HG03378 (cell line): ENCODE results near the gene ERN1.
A peak's percentile ranks its signal among the peaks of the same experiment; 100 is the strongest.

Source experiments
- ATAC-seq: cut with Tn5 transposase; IDR thresholded peaks from one replicate; pipeline ENCODE4 v1.9.1; 2021; ENCODE audit warnings: mild to moderate bottlenecking, moderate library complexity; ENCODE audit not compliant: unreplicated experiment

ERN1 gene

DNA sequence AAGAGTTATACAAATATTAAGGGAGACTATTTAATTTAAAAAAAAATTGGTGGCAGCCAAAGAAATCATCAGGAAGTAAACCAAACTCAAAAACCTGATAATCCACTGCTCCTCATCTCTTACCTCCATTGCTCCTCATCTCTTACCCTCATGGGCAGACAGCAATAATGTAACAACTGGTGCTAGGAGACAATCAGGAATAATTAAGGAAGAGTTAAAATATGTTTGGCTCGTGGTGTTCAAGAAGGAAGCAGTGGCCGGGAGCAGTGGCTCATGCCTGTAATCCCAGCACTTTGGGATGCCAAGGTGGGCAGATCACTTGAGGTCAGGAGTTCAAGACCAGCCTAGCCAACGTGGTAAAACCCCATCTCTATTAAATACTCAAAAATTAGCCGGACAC is 18.1 kb downstream of the ERN1 start:
- no peak for ATAC-seq

DNA sequence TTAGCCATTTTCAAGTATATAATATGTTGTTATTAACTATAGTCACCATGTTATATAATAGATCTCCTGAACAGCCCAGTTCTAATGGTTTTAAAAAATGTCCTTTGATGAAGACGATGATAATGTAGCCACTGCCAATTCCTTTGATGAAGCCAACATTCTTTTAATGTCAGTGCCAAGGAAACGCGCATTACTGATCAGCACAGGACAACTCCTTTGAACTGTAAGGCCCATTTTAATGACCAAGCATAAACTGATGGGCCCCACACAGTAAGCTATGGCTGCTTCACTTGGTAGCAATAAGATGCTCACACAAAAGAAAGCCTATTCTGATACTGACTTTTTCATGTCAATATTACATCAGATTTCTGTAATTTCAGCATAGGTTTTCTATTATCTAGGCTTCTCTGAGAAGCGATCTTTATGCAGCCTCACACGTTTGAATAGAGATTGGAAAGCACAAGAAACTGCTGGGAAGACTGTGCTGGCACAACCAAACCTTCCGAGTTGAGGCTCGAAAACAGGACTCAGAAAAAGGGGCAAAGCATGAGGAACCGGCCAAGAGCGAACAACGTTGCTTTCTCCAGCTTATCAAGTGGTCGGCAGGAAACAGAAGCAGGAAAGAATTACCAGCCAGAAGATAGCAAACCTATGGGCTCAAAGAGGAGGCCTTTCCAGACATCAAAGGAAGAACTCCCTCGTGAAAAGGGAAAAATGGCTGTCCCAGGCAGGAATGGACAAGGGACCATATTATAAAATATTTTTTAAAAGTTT is 19.4 kb downstream of the ERN1 start:
- no peak for ATAC-seq

DNA sequence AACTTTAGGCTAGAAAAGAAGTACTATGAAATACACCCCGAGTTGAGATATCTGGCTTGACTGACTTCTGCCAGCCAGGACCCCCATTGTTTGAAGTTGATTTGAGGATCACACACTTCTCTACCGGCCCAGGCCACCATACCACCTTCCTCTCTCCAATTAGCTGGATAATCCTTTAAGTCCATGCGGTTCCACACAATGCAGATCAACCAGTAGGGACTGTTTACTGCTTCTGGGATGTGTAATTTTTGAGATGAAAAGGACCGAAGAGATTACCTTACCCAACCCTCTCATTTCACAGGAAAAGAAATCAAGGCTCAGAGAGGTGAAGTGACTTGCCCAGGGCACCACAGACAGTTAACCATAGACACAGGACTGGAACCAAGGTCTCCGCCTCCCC is 20.5 kb downstream of the ERN1 start:
- ATAC-seq, result no peak

DNA sequence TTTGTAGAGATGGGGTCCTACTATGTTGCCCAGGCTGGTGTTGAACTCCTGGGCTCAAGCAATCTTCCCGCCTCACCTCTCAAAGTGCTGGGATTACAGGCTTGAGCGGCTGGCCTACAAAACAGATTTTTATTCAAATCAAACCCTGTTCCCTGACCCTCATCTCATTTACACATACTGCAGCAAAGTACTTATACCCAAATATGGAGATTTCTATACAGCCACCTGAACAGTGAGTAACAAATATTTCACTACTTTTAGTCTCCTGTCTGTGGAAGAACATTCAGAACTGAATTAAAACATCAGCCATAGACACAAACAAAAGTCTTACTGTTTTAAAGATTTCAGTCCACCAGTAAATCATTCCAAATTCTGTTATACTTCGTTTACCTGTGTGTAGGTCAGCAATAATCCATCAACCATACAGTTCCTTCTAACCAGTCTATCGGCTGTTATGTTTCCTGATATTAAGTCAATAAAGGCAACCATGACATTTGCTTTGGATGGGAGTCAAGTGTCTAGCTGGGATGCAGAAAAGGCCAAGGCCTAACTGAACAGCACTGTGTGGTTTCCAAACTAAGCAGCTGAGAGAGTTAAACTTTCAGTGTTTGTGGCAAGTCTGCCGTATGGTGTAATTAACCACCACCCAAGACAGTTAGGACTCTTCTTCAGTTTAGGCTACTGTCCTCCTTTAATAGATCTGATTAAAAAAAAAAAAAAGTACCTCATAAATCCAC is 22.3 kb downstream of the ERN1 start:
- no peak for ATAC-seq

- ATAC-seq, result no peak
Measured at GRCh38 chr17:64106918-64107317, 23.0 kb downstream of the ERN1 start.

GRCh38 chr17:64103391-64104364 is 26.3 kb downstream of the ERN1 start:
- ATAC-seq, result no peak

GRCh38 chr17:64102627-64103390 is 27.1 kb downstream of the ERN1 start:
- no peak for ATAC-seq

DNA sequence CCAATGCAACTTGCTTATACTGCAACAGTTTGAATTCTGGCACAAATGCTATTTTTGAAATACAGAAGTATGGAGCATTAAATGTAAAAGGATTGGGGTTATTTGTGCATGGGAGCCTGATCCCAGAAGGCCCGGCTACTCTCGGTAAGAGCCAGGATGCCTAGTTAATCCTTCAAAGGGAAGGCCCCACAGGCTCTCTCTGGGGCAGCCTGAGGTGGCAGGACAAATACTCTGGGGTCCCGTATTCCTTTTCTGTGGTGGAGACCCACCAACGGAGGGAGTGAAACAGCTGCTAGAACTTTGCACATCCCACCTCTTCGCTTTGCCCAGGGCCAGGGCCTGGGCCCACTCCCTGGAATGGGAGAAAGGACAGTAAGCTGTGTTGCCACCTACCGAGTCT is 30.4 kb downstream of the ERN1 start:
- ATAC-seq, result no peak

- ATAC-seq, result no peak
Measured at GRCh38 chr17:64097196-64097936, 32.6 kb downstream of the ERN1 start.

DNA sequence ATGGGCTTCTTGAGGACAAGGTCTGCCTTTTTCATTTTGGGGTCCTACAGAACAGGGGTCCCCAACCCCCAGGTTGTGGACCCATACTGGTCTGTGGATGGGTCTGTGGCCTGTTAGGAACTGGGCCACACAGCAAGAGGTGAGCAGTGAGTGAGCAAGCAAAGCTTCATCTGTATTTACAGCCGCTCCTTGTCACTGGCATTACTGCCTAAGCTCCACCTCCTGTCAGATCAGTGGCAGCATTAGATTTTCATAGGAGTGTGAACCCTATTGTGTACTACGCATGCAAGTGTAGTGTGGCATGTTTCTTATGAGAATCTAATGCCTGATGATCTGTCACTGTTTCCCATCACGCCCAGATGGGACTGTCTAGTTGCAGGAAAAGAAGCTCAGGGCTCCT is 33.9 kb downstream of the ERN1 start:
- no peak for ATAC-seq

DNA sequence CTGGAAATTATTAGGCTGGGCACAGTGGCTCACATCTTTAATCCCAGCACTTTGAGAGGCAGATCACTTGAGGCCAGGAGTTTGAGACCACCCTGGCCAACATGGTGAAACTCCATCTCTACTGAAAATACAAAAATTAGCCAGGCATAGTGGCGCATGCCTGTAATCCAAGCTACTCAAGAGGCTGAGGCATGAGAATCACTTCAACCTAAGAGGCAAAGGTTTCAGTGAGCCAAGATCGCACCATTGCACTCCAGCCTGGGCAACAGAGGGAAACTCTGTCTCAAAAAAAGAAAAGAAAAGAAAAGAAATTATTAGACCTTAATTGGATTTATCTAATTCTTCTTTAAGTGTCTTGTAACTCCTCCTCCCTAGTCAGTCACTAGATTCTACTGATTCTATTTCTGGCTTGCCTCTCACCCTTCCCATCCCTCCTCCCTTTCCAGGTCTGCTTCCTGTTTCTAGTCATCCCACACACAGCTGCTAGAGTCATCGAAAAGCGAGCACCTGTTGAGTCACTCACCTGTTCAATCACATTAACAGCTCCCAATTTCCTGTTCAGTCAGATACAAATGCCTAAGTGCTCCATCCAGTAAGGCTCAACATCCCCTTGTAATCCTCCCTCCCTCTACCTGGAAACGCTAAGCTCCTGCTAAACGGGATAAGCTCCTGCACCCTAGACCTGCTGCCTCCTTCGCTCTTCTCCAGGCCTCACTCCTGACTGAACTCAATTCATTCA is 34.6 kb downstream of the ERN1 start:
- ATAC-seq, result no peak

GRCh38 chr17:64094412-64094811 is 35.5 kb downstream of the ERN1 start:
- no peak for ATAC-seq

DNA sequence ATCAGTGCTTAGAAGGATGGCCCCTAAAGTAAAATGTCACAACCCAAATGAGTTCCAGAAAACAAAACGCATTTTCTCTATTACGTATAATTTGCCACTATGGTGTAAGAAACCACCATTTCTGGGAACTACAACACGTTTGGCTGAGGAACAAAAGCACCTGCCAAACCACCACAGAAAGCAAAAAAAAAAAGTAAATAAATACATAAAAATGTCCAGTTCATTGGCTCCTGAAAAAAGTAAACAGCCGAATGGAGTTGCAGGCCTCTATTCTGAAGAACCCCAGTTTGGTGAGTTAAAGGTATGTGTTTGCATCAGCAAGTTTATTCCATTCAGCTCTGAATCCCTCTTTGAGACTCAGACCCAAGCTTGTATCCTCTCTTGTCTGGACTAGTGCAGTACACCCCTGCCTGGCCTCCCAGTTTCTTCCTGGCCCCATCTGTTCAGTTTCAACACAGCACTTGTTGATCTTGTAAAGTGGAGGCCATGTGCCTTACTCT is 36.9 kb downstream of the ERN1 start:
- ATAC-seq, result no peak

GRCh38 chr17:64092113-64092512 is 37.8 kb downstream of the ERN1 start:
- no peak for ATAC-seq

GRCh38 chr17:64091571-64091970 is 38.4 kb downstream of the ERN1 start:
- ATAC-seq, result no peak

GRCh38 chr17:64091116-64091515 is 38.8 kb downstream of the ERN1 start:
- ATAC-seq, result peak; percentile 75

GRCh38 chr17:64090144-64090543 is 39.8 kb downstream of the ERN1 start:
- ATAC-seq, result no peak

DNA sequence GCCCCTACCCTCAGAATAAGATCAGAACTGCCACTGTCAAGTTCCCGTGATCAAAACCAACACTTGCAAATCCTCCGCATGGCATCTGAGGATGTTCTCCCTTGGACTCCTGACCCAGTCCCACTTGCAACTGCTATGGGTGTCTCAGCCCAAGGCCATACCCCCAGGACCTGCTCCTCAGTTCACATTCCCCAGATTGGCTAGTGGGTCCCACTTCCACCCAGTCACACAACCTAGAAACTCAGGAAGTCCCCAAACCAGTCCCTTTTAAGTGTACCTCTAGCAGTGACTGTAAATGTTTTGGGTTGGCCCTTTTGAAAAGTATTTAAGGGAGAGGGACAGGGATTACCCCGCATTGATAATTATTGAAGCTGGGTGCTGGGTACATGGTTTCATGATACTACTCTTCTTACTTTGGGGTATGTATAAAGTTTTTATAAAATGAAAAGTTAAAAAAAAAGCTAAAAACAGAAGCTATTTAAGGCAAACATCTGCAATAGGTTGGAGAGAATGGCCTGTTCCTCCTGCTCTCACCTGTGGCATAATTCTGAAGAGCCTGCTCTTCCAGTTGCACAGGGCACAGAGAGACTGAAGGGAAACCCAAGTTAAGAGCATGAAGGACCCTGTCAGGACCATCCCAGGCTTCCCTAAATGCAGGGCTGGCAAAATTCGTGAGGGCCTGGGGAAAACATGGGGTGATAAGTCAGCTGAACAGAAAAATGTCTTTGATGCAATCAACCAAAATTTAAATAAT is 42.5 kb downstream of the ERN1 start:
- ATAC-seq, result no peak
